HG03432 (cell line): Measurements from ENCODE around the gene C2CD2.
A peak's percentile ranks its signal among the peaks of the same experiment; 100 is the strongest.
"Not testable (repeated sequence)": the region's sequence is repeated elsewhere in the genome, so short reads cannot be mapped to it uniquely, and the experiment has no call there.

Experiments
- ATAC-seq: cut with Tn5 transposase; IDR thresholded peaks from one replicate; pipeline ENCODE4 v1.9.1; 2021; ENCODE audit warnings: mild to moderate bottlenecking, moderate library complexity; ENCODE audit not compliant: unreplicated experiment

The C2CD2 gene

DNA sequence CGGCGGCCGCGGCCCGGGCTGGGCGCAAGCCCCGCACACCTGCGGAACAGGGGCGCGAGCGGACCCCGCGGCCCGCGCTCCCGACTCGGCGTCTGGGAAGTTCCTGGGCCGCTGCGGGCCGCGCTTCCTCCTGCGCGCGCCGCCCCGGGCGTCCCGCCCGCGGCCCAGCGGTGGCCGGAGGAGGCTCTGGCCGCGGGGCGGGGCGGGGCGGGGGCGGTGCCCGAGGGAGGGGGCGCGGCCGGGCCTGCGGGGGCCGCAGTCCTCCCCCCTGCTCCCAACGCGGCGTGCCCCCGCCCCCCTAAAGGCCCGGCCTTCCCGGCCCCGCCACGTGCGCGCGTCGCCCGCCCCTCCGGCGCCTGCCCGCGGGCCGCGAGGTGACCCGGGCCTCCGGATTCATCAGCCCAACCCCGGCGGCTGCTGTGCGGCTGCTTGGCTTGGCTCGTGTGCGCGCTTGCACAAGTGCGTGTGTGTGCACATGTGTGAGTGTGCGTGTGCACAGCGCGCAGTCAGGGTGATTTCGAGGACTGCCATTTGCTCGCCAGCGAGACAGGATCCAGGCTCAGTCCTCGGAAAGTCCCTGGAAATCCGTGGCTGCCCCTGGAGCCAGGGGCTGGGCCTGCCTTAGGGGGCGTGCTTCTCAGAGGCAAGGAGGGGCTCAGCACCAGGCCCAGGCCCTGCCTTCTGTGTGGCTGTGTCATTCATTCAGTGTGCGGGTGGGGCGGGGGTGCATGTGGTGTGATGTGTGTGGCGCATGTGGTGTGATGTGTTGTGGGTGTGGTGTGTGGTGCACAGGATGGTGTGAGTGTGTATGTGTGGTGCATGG is at the start of gene C2CD2:
Gene C2CD2, minus strand, starts transcription at position 188 of the 823 bp plus-strand sequence. CDS start 370 bp downstream, outside the sequence.
- ATAC-seq: peak; percentile 60

DNA sequence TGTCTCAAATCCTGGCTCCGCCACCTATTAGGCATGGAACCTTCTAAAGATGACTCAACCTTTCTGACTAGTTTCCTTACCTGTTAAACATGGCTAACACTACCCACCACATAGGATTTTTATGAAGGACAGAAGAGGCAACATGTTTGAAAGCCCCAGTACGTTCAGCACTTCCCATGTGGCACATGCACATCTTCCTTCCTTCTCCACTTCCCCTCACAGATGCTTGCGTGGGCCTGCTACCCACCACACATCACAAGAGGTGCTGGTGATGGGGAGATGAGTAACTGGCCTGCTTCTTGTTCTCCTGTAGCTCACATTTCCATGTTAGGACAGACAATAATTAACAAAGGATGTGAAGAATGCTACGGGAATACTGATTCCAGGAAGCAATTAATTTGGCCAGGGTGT is 49.2 kb upstream of the C2CD2 start:
- no peak for ATAC-seq

DNA sequence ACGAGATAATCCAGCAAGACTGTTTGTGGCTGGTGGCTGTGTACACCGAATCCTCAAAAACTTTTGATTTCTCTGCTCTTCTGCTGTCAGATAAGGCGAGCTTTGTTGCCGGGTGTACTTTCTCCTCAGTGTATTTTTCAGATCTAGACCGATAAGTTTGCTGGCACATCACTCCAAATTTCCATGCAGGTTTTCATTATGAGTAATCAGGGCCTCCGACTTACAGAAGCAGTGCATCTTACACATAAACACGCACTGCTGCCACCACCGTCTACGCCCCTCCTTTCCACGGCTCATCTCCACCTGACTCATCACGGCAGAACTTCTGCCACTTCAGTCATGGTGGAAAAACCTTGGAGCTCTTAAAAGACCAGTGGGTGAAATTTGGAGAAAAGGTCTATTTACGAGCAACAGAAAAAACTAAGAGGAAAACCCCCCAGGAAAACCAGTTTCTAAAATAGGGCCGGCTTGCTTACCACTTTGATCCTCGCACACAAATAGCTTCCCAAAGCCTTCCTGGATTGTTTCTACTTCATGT is 48.7 kb upstream of the C2CD2 start:
- peak; percentile 84 for ATAC-seq

DNA sequence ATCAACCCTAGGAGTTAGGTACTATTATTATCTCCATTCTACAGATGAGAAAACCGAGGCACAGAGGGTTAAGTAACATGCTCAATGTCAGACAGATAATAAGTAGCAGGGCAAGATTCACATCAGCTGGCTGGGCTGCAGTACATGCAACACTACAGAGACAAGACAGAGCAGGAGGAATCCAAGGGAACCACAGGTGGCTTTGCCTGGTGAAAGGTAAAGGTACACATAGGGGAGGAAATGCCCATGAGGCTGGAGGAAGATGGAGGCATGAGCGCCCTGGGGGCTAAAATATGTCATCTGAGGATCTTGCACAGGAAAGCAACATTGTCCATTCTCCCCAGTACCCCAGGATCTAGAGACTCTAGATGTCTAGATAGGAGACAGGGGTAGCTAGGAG is 48.0 kb upstream of the C2CD2 start:
- no peak for ATAC-seq

DNA sequence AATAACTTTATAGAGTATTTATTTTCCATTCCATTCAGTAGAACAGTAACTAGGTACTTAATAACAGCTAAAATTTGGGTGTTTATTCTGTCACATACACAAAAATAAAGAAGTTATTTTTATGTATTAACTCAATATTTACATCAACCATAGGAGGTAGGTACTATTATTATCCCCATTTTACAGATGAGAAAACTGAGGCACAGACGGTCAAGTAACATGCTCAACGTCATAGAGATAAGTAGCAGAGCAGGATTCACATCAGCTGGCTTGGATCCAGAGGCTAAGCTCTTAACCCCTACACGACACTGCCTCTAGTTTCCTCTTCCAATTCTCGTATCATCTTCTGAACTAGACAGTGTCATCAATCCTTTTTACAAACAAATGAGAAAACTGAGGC is 47.1 kb upstream of the C2CD2 start:
- ATAC-seq: no peak

DNA sequence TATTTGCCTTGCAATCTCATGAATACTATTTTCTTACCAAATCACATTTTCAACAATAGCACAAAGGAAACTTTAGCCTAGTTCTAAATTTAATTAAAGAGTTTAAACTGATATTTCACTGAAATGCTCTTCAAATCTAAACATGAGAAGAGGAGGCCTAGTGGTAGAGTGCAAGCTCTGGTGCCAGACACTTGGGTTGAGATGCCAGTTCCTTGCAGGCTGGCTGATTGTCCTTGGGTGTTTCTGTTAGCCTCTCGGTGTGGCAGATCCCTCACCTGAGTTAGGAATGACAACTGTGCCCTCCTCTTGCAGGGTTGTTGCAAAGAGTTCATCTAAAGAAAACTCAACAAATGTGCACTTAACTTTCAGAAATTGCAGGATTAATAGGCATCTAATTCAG is 43.8 kb upstream of the C2CD2 start:
- ATAC-seq: no peak

DNA sequence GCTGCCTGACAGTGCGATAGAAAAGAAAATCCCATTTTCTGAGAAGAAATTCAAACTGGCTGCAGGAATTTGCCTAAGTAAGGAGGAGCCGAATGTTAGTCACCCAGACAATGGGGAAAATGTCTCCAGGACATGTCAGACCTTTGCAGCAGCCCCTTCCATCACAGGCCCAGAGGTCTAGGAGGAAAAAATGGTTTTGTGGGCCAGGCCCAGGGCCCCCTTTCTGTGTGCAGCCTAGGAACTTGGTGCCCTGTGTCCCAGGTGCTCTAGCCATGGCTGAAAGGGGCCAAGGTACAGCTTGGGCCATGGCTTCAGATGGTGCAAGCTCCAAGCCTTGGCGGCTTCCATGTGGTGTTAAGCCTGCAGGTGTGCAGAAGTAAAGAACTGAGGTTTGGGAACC is 41.8 kb upstream of the C2CD2 start:
- no peak for ATAC-seq

DNA sequence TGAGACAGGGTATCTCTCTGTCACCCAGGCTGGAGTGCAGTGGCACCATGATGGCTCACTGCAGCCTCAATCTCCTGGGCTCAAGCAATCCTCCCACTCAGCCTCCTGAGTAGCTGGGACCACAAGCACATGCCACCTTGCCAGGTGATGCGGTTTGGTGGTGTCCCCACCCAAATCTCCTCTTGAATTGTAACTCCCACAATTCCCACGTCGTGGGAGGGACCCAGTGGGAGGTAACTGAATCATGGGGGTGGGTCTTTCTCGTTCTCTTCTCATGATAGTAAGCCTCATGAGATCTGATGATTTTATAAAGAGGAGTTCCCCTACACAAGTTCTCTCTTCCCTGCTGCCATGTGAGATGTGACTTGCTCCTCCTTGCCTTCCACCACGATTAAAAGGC is 40.8 kb upstream of the C2CD2 start:
- not testable (repeated sequence) for ATAC-seq

DNA sequence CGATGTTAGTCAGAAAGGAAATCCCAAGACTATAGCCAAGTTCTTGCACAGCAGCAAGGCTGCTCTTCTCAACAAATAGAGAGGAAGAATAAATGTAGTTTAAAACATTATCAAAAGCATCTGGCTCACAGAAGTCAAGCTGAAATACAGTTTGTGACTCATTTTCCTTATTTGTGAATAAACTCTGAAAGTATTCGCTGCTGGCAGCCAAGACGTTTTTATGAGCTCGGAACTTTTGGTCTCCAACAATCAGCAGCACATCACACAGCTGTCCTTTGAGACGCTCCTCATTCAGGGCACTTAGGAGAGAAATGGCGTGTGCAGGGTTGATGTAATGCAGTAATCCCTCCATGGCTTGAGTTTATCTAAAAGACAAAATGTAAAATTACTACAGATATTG is 39.9 kb upstream of the C2CD2 start:
- ATAC-seq: no peak

DNA sequence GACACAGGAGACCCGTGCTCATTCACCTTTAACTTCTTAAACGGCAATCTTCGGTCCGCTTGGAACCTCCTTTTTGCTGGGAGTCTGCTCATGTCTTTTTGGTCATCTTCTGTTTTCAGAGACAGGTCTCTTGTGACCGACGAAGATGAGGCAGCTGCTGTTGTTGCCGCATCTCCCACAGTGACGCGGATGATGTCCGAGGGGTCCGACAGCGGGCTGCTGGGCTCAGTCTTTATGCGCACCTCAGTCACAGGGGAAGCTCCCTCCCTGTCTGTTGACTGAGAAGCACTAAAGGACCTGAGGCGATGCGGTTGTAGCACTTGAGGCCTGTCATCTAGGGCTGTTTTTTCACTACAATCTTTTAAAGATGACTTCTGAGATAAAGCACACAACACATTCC is 38.8 kb upstream of the C2CD2 start:
- ATAC-seq: no peak

DNA sequence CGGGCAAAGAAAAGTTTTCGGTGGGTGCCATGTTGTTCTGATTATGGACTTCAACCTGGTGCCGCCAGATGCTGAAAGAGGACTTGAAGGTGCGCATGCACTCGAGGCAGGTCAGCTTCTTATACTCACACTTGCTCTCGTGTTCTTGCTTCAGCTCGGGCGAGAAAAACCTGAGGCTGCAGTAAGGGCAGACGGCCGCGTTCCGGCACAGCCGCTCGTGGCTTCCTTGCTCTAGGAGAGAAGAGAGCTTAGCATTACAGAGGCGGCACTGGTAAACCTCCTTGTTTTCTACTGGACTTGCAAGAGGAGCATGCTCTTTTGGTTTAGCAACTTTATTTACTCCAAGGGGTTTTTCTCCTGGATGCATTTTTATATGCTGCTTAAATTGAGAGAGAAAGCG is 37.8 kb upstream of the C2CD2 start:
- no peak for ATAC-seq

DNA sequence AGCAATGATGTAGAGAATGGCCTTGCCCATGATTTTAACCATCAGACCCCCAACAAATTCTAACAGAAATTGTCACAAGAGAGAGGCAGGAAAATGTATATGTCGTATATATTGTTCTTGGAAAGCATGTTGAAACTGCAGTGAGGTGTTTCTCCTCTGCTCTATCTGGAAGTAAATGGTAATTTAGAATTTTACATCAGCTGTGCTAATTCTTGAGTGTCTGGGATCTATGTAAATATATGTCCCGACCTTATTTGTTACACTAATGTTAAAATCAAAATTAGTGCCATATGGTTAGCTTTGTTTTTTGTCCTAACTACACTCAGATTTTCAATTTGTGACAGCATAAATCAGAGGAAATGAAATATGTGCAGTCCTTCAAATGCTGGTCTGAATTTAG is 35.9 kb upstream of the C2CD2 start:
- ATAC-seq: no peak

DNA sequence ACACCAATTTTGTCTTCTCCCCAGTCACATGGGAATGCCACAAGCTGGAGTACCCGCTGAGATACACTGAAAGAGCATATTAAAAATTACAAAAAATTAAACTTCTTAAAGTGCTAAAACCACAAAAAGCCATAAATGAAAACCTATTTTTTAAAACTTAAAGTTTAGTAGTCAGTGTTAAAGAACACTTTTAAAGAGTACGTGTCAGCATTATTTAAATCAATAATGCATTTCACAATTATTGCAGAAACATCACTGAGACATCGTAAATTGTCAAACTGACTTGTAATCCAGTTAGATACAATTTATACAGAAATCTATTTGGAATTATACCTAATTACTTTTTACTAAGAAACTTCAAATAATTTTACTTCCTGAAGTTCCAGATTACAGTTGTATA is 33.5 kb upstream of the C2CD2 start:
- ATAC-seq: no peak

DNA sequence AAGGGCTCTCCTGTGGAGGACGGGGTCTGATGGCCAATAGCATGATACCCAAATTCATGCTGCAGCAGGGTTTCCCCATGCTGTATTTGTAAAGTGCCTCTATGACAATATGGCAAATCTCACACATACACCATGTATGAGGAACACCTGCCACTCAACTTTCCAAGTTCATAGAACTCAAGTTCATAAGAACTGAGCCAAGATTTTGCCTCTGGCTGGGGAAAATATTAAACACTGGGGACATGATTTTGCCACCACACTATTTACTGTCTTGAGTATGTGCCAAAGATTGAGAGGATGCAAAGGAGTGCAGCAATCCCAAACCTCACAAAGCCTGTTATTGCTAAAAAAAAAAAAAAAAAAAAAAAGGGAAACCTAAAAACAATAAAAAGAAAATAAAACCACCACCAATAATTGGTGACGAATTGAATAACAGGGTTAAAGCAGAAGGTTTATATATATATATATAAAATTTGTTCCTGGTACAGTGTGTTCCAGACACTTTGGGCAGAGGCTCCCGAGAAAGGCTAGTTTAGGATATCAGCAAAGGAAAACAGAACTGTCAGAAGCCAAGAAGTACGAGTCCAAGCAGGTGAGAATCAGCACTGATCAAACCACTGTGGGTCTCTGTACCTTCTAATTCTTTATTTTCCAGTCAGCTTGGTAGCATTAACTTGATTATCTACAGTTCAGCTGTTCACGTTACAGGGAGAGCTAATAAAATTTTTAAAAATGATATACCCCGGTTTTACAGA is 32.0 kb upstream of the C2CD2 start:
- no peak for ATAC-seq

DNA sequence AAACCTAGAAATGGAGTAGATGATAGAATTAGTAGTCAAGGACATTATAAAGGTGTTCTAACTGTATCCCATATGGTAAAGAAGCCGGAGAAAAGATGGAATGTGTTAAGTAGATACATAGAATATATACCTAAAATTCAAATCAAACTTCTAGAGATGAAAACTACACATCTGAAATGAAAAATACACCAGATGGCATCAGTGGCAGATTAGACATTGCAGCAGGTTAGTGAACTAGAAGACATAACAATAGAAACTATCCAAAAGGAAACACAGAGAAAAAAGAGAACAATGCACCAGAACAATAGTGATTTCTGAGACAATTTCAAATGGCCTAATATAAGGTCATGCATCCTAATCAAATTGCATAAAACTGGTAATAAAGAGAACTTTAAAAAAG is 29.4 kb upstream of the C2CD2 start:
- ATAC-seq: no peak

DNA sequence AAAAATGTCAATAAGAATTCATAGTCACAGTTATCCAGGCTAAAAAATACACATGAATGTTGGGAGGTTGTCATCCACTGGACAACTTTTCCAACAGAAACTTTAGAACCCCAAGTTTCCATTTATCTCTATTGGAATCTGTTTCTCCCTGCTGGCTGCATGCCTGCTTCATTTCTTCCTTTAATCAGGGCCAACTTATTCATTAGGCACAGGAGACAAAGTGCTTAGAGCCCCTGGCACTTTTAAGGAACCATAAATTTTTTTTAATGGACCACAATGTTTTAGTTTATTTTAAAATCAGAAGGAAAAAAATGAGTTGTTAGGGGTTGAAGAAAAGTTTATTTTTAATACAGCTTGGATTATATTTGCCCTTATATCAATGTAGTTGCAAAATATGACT is 26.7 kb upstream of the C2CD2 start:
- ATAC-seq: no peak

DNA sequence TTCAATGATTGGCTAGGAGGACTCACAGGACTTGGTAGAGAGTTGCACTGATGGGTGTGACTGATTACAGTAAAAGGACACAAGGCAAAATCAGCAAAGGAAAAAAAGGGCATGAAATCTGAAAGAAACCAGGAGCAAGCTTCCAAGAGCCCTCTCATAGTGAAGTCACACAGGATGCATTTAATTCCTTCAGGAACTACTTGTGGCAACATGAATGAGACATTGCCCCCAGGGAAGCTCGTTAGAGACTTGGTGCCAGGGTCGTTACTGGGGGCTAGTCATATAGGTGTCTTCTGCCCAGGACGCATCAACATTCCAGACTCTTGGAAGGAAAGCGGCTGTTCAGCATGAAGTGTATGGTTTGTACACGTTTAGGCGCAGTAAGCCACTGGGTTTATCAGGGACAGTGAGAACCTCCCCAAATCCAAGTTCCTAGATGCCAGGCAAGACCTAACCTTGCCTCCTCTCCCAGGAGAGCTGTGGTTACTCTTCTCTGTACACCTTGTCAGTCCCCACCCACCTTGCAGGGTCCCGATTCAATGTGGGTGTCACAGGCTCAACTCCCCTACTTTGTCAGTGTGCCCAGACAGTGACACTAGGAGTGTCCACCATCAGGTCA is 26.0 kb upstream of the C2CD2 start:
- no peak for ATAC-seq

DNA sequence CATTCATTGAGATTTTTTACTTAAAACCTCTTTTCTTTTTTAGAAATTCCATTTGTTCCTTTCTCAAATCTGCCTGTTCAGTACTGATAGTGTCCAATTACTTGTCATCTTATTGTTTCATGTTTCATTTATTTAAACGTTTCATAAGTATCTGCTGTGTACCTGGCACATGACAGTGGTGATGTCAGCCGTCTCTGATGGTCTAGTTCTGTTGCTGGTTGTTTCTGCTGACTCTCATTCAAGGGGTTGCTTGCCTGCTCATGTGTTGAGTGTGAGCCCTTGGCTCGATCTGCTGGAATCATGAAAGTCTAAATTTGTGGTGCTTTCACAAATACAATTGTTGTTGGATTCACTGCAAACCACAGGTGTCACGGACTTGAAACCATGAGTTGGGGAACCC is 25.5 kb upstream of the C2CD2 start:
- no peak for ATAC-seq

DNA sequence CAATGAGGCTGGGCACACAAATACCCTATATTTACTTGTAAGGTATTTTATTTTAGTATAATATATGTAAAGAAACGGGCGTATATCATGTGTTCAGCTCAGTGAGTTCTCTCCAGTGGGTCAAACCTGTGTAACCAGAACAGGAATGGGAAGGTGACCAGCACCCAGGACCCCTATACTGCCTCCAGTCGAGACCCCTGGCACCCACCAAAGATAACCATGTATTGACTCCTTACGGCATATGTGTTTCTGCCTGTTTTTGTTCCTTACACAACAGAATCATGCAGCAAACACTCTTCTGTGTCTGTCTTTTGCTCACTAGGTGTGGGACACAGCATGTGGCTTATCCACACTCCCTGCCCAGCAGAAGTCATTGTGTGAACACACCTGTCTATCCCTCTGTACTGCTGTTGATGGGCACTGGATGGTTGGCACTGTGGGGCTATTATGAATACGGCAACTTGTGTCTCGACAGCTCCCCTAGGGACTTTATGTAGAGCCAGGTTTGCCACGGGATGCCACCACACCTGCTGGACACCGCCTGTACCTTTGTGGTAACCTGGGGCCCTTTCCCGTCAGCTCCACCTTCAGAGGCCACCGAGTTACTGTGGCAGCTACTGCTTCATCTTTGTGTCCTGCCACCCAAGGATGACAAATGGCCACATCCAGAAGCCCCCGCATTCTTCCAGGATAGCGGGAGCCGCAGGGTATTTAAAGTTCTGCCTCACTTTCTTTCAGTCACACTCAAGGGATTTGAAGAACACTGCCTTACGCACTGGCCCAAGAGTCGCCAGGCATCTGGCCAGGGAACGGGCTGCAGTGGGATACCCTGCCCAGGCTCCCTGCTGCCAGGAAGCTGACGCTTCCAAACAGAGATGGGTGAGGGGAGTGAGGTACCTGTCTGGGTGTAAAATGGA is 23.5 kb upstream of the C2CD2 start:
- ATAC-seq: no peak

DNA sequence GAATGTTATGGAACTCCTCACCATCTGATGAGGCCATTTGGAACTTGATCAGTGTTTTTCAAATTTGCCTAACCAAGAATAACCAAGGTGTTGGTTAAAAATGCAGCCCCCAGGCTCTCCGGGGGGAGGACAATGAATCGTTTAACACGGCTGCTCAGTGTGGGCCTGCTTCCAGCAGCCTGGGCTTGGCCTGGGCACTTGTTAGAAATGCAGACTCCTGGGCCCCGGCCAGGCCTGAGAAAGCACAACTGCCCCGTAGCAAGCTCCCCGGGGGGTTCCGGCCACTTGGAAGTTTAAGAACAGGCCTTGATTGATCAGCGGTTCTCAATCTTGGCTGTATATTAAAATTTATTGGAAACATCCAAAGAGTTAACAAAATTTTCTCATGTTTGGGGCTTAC is 22.8 kb upstream of the C2CD2 start:
- no peak for ATAC-seq
